Upper lobe of left lung (tissue), 4 donors: ENCODE results near the gene MAP2K6.

Experiments
- CTCF ChIP-seq, 6 experiments: fragments of 450-650 bp in 4 of 6; fragments of 200-600 bp in 2 of 6; sonication (generic) in 2 of 6; IDR thresholded peaks; one replicate each; pipeline ENCODE4 v1.5.1; 2016 to 2019; ENCODE audit warnings: antibody characterized with exemption in 6 of 6
- POLR2A ChIP-seq, 4 donors: fragments of 450-650 bp; IDR thresholded peaks; one replicate each; pipeline ENCODE4 v1.5.1; 2016 to 2017; ENCODE audit warnings: antibody characterized with exemption in 4 of 4, mild to moderate bottlenecking in 2 of 4

- TF ChIP-seq POLR2A (IDR thresholded peaks at IDR 0.05) = no peak
- TF ChIP-seq CTCF (IDR thresholded peaks at IDR 0.05) = no peak
Observed at GRCh38 chr17:69489313-69489712, 74.8 kb downstream of the MAP2K6 start.
